DND-41 (cell line): Measurements from ENCODE around the gene KIF18B.

Experiments used
- CTCF ChIP-seq: IDR thresholded peaks from 2 replicates; pipeline ENCODE4 v1.5.1; 2012; ENCODE audit warnings: borderline replicate concordance, low read length, moderate library complexity, mild to moderate bottlenecking; ENCODE audit not compliant: poor library complexity, severe bottlenecking; ENCODE audit errors: extremely low read depth
- EZH2 ChIP-seq: IDR thresholded peaks from 3 replicates; pipeline ENCODE4 v1.6.1; 2012; ENCODE audit warnings: borderline replicate concordance, low read depth, mild to moderate bottlenecking, moderate library complexity, low read length, inconsistent platforms; ENCODE audit not compliant: severe bottlenecking

GRCh38 chr17:44981221-44981968 lies 33.8 kb upstream of the KIF18B start:
- TF ChIP-seq CTCF (no peak), EZH2 (no peak)
